Measurements from ENCODE around the gene MARCHF3.

Gene MARCHF3

DNA sequence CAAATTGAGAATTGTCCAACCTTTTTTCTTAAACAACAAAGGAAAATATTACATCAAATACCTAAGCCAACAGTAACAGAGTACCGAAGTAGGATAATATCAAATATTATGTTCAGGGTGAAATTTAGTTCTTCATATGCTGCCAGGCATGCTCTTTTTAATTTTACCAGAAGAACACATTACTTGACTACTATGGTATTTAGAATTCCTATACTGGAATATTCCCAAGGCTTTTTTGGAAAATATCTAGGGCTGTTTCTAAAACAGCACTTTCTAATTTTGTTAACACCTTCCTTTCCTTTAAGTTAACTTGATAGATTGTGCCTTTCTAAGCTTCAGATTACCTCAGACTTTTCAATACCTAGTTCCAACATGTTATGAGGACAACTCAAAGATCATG lies 48.7 kb downstream of the MARCHF3 start:
- DNase-seq: no peak

DNA sequence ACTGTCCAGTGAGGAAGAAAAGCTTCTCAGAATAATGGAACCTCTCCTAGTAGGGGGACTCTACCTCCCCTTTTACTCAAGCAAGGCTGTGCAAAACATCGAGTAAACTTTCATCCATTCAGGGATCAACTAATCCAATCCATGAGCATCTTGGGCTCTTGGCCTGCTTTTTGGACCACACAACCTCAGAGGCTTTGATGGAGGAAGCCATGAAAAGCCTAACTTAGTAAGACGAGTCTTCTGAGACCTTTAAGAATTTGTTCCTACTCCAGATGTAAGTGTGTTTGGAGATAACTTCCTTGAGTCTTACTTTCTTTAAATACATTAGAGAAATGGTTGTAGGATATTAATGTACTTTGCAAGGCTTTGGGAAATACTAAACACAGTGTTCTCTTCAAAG lies 49.1 kb downstream of the MARCHF3 start:
- DNase-seq: no peak

DNA sequence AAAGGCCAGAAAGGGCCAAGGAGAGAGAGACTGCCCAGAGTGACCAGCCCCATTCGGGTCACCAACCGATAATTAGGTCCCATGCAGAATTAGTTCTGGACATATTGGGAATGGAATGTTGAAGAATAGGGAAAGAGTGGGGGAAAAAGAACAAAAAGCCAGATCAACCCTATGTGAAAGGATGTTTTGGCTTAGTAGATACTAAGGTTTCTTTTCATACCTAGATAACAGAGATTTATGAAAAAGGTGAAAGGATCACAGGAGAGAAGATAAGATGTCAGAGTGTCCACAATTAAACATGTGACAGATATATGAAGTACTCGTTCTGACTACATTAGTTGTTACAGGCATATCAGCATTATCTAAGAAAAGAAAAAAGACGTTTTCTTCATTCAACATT lies 52.1 kb downstream of the MARCHF3 start:
- DNase-seq: no peak

DNA sequence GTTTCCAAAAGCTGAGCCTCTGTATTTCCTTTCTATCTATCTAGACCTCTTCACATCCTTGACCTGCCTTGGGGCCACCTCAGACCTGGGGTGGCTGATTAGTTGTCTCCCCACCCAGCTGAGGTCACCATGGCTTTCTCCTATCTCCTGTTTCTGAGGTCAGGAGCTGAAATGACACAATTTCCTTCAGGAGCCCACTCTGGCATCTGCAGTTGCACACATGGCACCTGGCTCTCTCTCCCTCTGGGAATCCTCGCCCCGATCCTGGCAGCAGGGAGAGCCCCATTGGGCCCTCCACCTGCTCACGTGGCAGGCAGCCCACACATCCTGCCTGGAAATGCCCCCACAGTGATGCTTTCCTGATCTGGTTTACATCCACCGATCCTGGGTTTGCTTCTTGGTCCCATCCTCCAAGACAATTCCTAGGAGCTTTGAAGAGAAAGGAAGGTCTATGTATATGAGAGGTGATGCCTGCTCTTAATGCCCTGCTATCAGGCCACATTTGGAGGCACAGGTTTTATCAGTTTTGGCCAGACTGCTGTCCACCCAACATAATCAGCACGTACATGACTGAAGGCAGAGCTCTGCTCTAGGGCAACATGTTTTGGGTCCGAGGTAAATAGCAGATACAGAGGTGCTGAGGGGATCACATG lies 53.7 kb downstream of the MARCHF3 start:
- DNase-seq: no peak

DNA sequence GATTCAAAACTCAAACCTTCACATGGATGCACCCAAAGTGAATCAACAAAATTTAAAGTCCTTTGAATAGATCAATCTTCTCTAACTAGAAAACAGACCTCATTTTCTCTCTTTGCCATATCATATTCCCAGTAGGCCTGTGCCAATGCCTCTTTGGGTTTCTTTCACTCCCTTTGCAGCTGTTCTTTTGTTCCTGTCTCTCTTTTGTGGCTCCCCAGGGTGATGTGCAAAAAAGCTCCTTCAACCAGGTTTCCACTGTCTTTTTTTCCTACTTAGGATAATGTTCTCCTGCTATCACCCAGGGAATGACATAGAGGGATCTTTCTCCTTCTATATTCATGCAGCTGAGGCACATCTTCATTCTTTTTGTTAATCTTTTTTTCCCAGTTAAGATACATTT lies 54.6 kb downstream of the MARCHF3 start:
- no peak for DNase-seq

DNA sequence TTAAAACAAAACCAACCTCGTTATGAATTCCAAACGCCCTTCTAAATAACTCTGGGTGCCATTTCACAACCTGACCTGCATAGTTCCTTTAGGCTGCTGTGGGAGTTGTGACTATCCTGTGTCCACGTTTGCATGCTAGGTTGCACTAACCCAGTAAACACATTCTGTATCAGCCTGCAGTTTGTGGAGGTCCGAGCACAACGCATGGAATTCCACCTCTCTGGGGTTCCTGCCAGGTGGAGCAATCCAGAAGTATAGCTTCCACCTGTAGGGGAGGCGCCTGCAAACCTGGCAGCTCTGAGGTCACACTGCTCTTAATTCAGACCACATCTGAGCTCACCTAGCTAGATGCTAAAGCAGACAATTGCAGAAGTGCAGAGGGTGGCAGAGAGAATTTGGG lies 57.2 kb downstream of the MARCHF3 start:
- DNase-seq: no peak

DNA sequence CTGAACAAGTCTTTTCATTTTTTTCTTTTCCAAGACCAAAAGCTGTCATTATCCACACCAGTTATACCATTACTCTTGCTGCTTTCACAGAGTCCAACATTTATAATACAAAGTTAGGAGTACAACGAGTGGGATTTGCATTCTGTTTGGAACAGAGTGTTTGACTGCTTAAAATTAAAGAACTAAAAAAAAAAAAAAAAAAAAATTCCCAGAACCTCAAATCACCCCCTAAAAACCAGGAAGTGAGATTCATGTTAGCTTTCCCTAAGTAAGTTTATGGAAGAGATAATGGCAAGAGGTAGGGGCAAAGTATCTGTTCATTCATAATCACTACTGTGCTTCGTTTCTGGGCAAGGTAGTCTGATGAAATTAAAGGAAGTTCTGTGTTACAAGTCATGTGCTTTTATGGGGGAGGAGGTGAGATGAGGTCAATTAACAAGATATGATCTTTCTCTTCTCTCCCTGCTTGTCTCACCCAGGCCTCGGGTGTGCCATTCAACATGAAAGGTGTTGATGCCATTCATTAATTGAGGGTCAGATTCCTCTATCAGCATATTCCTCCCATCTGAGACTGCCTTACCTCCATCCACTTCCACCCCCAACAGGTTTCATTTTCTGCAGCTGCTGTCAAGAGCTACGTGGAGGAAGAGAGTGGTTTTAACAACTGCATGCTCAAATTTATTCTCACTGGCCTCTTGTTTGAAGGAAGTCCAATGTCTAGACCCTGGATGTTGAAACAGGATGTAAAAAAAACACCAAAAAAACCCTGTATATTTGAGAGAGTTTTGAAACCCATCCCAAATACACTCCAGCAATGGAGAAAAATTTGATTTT lies 58.1 kb downstream of the MARCHF3 start:
- no peak for DNase-seq

DNA sequence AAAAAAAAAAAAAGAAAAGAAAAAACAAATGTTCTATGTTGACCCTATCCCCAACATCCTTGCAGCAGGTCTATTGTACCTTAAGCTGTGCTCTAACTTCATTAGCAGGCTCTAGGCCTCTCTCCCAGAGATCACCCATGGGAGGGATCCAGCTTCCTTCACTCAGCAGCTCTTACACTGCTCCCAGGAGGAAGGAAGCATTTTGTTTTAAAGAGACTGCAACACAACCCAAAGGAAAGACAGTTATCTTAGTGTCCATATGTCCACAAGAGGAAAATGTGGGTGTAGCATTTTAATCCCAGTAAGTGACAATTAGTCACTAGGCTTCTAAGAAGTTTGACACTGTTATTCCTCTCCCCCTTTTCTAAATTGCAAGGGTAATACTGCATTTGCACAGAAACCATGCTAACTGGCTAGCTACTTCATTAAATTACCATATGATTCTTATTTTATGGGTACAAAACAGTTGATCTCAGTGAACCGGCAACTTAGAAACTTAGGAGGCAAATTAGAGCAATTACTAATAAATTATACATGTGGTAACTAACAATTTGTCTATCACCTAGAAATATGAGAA lies 58.8 kb downstream of the MARCHF3 start:
- DNase-seq: no peak

DNA sequence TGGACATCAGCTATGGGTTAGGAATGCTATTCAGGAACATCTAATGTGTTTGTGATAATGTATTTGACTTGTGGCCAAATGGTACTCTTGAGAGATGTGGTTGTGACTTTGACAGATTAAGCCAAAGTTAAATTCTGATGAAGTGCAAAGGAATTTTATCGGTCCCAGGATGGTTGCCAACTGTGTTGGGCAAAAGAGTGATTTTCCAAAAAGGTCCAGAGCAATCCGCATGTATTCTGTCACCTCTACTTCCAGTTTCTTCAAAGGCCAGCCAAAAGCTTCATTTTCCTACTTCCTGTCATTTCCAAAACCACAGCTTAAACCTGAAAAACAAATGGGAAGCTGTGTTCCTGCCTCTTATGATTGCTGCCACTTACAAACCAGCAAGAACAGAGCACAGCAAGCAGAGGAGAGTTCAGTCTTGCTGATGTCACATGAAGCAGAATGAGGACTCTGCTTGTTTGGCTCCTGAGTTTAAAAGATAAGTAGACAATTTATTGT lies 59.8 kb downstream of the MARCHF3 start:
- DNase-seq: no peak

DNA sequence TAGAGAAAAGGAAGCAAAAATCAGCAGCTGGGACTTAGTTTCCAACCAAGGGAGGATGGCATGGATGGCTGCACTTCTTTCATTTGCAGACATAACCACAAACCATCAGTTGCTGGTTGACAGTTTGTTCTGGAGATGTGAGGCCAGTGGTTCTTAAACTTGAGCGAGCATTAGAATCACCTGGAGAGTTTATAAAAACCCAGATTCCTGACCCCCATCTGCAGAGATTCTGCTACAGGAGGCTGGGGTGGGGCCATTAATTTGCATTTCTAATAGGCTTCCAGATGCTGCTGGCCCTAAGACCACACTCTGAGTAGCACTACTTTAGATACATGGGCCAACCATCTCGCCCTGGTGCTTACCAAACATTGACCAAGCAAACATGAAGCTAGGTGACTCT lies 60.8 kb downstream of the MARCHF3 start:
- no peak for DNase-seq

DNA sequence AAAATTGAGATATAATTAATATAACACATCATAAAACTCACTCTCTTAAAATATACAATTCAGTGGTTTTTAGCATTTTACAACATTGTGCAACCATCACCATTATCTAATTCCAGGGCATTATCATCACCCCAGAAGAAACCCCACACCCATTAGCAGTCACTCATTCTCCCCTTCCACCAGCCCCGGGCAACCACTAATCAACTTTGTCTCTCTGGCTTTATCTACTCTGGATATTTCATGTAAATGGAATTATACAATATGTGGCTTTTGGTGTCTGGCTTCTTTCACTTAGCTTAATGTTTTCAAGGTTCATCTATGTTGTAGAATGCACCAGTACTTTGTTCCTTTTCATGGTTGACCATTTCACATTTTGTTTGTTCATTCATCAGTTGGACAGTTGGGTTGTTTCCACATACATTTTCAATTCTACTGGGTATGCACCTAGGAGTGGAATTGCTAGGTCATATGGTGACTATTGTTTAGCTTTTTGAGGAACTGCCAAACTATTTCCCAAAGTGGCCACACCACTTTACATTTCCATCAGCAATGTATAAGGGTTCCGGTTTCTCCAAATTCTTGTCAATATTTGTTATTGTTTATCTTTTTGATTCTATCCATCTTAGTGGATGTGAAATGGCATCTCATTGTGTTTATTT lies 62.4 kb downstream of the MARCHF3 start:
- DNase-seq: no peak

DNA sequence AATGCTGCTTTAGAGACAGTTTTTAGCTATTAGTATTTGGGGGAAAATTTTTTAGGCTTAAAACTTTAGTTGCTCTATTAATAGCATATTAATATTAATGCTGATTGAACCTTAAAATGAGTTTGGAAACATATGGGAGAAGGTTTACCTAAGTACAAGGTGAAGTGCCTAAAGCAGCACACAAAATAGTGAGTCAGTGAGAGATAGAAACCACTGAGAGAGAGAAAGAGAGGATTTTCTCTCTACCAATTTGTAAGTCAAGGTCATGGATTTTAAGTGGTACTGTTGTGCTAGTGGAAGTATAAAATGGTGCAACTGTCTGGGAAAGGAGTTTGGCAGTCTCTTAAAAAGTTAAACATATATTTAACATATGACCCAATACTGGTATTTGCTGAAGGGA lies 64.9 kb downstream of the MARCHF3 start:
- no peak for DNase-seq

DNA sequence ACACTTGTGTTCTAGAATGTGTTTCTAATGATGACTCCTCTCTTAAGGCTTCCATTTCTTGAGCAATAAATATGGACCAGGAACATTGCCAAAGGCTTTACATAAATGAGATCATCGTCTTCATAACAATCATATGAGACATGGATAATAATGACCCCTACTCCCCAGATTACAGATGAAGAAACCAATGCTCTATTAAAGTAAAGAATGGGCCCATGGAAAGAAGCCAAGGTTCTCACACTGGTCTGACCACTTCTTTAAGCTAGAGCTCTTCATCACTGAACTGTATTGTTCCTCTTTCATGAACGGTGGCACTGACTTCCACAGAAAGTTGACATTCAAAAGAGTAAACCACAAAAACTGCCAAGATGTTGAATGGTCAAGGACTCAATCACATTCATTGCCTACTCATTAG lies 65.3 kb downstream of the MARCHF3 start:
- no peak for DNase-seq

DNA sequence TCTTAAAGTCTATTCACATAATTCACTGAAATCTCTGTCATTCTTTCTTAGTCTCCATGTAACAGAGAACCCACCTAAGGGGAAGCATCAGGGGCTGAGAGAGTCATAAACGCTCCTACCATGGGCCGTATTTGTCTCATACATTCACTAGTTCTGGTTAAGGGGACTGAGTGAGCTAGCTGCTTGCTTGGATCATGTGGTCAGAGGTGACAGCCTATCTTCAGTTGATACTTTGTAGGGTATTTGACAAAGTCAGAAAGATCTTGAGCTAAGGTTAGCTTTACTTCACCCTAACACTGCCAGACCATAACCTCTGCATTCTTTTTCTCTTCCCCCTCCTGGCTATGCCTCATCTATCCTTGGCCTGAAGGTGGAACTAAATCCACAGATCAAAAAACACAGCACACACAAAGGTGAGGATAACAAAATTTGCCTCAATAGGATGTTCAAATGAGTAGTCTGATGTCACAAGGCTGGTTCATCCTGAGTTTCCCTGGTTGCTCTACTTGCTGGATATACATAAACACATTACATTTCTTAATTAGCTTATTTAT lies 66.5 kb downstream of the MARCHF3 start:
- no peak for DNase-seq

DNA sequence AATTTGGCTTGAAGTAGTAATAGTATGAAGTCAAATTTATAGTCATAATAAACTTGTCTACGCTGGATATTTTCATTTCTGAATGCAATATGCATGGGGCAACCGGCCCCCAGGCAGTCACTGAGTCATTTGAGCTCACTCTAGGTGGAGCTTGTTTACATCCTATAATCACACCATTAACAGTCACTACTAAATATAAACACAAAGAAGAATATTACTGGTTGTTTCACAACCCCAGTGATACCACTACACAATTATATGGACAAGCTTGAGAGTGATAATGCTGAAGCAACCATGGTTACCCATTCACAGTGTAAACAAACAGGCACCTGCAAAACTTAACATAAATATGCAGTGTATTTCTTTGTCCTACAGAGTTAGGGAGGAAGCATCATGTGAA lies 68.7 kb downstream of the MARCHF3 start:
- DNase-seq: no peak

DNA sequence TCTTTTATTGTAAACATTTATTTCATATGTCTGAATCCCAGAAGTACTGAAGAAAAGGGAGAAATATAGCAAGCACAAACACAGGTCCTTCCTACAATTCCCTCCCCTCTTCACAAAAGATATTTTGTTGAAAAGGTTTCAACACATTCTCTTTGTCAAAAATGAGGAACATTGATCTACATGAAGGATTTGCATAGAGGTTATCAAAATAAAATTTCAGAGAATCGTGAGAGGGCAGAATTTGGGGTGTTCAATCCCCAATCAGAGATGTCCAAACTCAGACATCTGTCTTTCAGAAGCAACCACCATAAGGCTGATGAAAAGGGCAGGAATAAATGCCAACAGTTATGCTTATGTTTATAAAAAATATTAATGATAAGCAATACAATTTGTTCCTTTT lies 69.2 kb downstream of the MARCHF3 start:
- DNase-seq: no peak

DNA sequence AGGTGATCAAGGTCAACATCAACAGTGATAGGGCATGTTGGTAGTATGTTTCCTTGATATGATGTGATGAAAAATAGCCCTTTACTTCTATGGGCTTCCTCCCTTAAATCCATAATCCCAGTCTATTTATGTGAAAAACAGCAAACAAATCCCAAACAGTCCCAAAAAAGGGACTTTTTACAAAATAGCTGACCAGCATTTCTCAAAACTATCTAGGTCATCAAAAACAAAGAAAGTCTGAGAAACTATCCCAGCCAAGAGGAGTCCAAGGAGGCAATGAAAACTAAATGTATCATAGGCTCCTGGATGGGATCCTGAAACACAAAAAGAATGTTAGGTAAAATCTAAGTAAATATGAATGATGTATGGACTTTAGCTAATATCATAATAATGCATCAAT lies 71.2 kb downstream of the MARCHF3 start:
- no peak for DNase-seq

DNA sequence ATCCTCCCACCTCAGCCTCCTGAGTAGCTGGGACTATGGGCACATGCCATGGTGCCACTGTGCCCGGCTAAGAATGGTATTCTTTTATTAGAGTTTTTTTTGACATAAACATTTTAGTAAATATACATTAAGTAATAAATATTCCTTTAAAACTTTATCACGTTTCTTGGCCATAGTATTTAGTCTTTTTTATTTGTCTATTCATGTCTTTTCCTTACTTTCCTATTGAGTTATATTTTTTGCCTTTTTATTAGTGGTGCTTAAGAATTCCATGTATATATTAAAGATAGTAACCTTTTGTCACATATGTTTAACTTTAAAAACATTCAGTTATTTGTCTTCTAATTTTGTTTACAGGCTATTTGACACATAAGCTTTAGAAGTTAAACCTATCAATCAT lies 73.4 kb downstream of the MARCHF3 start:
- no peak for DNase-seq

DNA sequence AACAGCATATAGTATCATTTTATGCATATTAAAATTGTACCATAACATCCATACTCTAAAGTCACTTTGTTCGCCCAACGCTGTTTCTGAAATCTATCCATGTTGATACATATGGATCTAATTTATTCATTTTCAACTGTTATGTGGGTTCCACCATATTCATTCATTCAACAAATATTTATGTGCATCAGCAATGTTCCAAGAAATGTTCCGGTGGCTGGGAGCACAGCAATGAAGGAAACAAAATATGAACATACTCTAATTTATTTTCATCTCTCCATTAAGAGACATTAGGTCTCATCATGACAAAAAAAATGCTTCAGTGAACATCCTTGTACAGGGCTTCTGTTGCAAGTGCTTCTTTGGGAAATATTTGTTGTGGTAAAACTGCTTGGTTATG lies 75.4 kb downstream of the MARCHF3 start:
- DNase-seq: no peak

DNA sequence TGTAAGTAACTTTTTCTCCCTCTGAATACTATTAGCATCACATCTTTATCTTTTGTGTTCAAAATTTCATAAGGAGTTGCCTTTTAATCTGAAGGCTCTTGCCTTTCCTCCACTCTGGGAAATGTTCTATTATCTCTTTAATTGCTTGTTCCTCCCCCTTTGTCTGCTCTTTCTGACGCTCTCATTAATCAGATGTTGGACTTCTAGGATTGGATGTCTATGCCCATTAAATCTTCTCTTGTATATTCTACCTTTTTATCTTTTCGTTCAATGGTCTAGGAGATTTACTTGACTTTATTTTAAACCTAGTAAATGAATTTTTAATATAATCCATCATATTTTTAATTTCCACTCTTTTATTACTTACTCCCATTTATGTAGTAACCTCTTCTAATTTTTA lies 76.7 kb downstream of the MARCHF3 start:
- no peak for DNase-seq

DNA sequence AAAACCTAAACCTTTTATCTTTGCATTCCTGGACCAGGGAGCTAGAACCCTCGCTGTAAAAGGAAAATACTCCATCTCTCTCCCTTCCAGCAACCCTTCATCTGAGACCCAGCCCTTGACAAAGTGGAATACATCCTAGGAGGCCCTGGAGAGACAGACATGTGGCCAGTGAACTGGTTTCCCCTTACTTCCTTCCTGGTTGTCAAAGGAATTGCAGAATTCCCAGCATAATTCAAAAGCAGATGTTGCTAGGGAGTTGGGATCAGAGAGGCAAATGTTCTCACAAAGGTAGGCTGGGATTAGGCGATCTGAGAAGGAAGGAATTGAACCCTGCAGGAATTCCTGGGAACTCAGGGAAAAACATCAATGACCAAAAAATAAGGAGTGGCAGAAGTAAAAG lies 80.9 kb downstream of the MARCHF3 start:
- DNase-seq: no peak

DNA sequence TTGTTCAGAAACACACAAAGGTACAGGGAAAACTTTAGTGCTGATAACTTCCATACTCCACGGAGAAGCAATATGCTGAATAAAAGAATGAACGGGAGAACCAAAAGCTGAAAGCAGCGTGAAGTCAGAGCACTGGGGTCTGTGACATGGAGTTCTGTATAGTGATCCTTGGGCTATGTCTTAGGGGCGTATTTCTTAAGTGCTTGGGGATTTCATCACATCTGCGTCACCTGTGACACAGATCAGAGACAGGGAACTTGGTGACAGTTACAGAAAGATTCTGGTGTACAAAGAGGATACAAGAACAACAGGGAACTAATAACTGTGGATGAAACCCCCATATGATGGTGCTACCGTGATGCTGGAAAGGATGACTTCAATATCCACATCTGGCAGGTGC lies 81.9 kb downstream of the MARCHF3 start:
- DNase-seq: no peak

DNA sequence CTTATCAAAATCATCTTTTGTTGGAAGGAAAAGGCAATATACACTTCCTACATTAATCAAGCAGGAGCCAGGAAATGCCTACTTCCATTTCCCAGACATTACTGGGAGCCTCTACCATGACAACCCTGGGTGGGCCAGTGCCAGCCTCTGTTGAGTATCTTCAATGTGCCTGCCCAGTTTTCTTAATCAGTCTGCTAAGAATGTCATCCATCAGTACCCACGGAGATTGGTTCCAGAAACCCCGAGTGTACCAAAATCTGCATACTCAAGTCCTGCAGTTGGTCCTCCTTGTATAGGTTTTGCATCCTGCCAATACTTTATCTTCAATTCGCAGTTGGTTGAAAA lies 82.4 kb downstream of the MARCHF3 start:
- no peak for DNase-seq

All from activated effector memory CD4-positive, alpha-beta T cell treated with anti-CD3 and anti-CD28 coated beads, Interleukin-2, amount 50 U/mL, for 16 hours (primary cell).